HepG2 (cell line): ENCODE results near the gene TJAP1. TPM values are rescaled to one million over a fixed set of nuclear protein-coding genes. Genes with fewer than 3 reads are reported as not detected.
A peak's percentile ranks its signal among the peaks of the same experiment; 100 is the strongest.

Source experiments
- BORCS8-MEF2B ChIP-seq: sonication (generic); formaldehyde crosslinking; IDR thresholded peaks from 2 replicates; pipeline ENCODE4 v1.8.0; 2022; ENCODE audit warnings: mild to moderate bottlenecking, missing genetic modification reagents
- CAMTA2 ChIP-seq: sonication (generic); formaldehyde crosslinking; IDR thresholded peaks from 2 replicates; pipeline ENCODE4 v1.4.0; 2020; ENCODE audit warnings: mild to moderate bottlenecking, missing genetic modification reagents, borderline replicate concordance
- CCDC6 ChIP-seq: sonication (generic); formaldehyde crosslinking; IDR thresholded peaks from 2 replicates; pipeline ENCODE4 v1.8.1; 2022; ENCODE audit warnings: mild to moderate bottlenecking, missing genetic modification reagents, moderate library complexity
- HDAC2 ChIP-seq: sonication (generic); formaldehyde crosslinking; IDR thresholded peaks from 2 replicates; pipeline ENCODE4 v1.4.0; 2020; ENCODE audit warnings: missing genetic modification reagents
- HMG20B ChIP-seq: conservative IDR thresholded peaks from 2 replicates; pipeline ENCODE4 v1.6.1; 2016; ENCODE audit warnings: missing genetic modification reagents, missing compliant biosample characterization
- KLF13 ChIP-seq: sonication (generic); formaldehyde crosslinking; IDR thresholded peaks from 2 replicates; pipeline ENCODE4 v1.4.0; 2020; ENCODE audit warnings: mild to moderate bottlenecking, missing genetic modification reagents
- KMT2B ChIP-seq: IDR thresholded peaks from 2 replicates; pipeline ENCODE4 v1.6.1; 2016; ENCODE audit warnings: missing genetic modification reagents, missing compliant biosample characterization
- MXD4 ChIP-seq: IDR thresholded peaks from 2 replicates; pipeline ENCODE4 v1.6.1; 2016; ENCODE audit warnings: mild to moderate bottlenecking, missing biosample characterization, missing genetic modification reagents
- NCOA2 ChIP-seq: sonication (generic); formaldehyde crosslinking; IDR thresholded peaks from 2 replicates; pipeline ENCODE4 v1.8.0; 2022; ENCODE audit warnings: inconsistent platforms
- REPIN1 ChIP-seq: sonication (generic); formaldehyde crosslinking; IDR thresholded peaks from 2 replicates; pipeline ENCODE4 v1.8.0; 2022; ENCODE audit warnings: missing genetic modification reagents, low read depth, mild to moderate bottlenecking, borderline replicate concordance
- RXRA ChIP-seq: sonication (generic); formaldehyde crosslinking; IDR thresholded peaks from 2 replicates; pipeline ENCODE4 v1.5.1; 2020; ENCODE audit warnings: missing genetic modification reagents
- SOX5 ChIP-seq: IDR thresholded peaks from 2 replicates; pipeline ENCODE4 v1.6.1; 2016; ENCODE audit warnings: borderline replicate concordance
- TBX2 ChIP-seq: sonication (generic); formaldehyde crosslinking; IDR thresholded peaks from 2 replicates; pipeline ENCODE4 v1.5.0; 2020; ENCODE audit warnings: missing genetic modification reagents, mild to moderate bottlenecking, borderline replicate concordance
- ZFP41 ChIP-seq: sonication (generic); formaldehyde crosslinking; IDR thresholded peaks from 2 replicates; pipeline ENCODE4 v1.4.0; 2020; ENCODE audit warnings: mild to moderate bottlenecking, missing genetic modification reagents, borderline replicate concordance
- ZFYVE20 ChIP-seq: sonication (generic); formaldehyde crosslinking; IDR thresholded peaks from 2 replicates; pipeline ENCODE4 v1.8.0; 2023; ENCODE audit warnings: low read depth, mild to moderate bottlenecking, moderate library complexity, missing genetic modification reagents, borderline replicate concordance
- ZHX1 ChIP-seq: sonication (generic); formaldehyde crosslinking; IDR thresholded peaks from 2 replicates; pipeline ENCODE4 v1.8.1; 2022; ENCODE audit warnings: low read depth, mild to moderate bottlenecking, missing genetic modification reagents
- ZNF407 ChIP-seq: sonication (generic); formaldehyde crosslinking; IDR thresholded peaks from one replicate; pipeline ENCODE4 v1.5.1; 2020; ENCODE audit warnings: mild to moderate bottlenecking, missing genetic modification reagents; ENCODE audit errors: not compliant biosample characterization
- ZNF468 ChIP-seq: sonication (generic); formaldehyde crosslinking; IDR thresholded peaks from 2 replicates; pipeline ENCODE4 v1.8.0; 2022; ENCODE audit warnings: mild to moderate bottlenecking, moderate library complexity, missing genetic modification reagents
- polyA plus RNA-seq, 8 experiments: library from polyadenylated mRNA; depleted of rRNA in 3 of 8; stranded (reverse) in 7 of 8; unstranded in 1 of 8; fragments of >200 nt; fragmentation: Illumina TruSeq in 4 of 8; extraction: Trizol in 4 of 8; gene quantifications; 2 replicates each; pipeline versions ENCODE4 v1.2.1 to v1.2.3, GENCODE V29; 2011 to 2016; ENCODE audit warnings: low read depth in 4 of 8, missing spikeins in 1 of 8, mixed read lengths in 1 of 8; ENCODE audit not compliant: insufficient read depth in 1 of 8
- total RNA-seq, 5 experiments: library from RNA; depleted of rRNA; stranded (reverse); fragments of >200 nt; fragmentation: Illumina TruSeq; extraction: Trizol; gene quantifications; 2 replicates each; pipeline ENCODE4 v1.2.3, GENCODE V29; 2016; ENCODE audit warnings: low read depth in 1 of 5

TJAP1 gene
- total and polyA plus RNA-seq, 2 of the 13 experiments (the other 11 are each of a cell fraction or from before 2014, with no cell fraction given) = 15.7 to 41.6 TPM

- TF ChIP-seq ZHX1 = peak; percentile 35; the same call in 1 of the 2 replicates
- TF ChIP-seq ZNF468 (CRISPR knock-in tag) = no peak
- TF ChIP-seq MXD4 = 0 out of 2 replicates have a peak, but pooled peaks have one; percentile 28
- TF ChIP-seq KMT2B = peak; percentile 45; the same call in 1 of the 2 replicates
- TF ChIP-seq REPIN1 (CRISPR knock-in tag) = 0 out of 2 replicates have a peak, but pooled peaks have one; percentile 34
- TF ChIP-seq NCOA2 (CRISPR knock-in tag) = no peak
- no peak for TF ChIP-seq TBX2 (CRISPR knock-in tag)
- TF ChIP-seq HDAC2 (CRISPR knock-in tag) = peak; percentile 13; the same call in 1 of the 2 replicates
- peak; percentile 50; the same call in 1 of the 2 replicates for TF ChIP-seq CAMTA2
- TF ChIP-seq ZFYVE20 (CRISPR knock-in tag) = 0 out of 2 replicates have a peak, but pooled peaks have one; percentile 23
- 0 out of 2 replicates have a peak, but pooled peaks have one; percentile 35 for TF ChIP-seq CCDC6 (CRISPR knock-in tag)
- TF ChIP-seq RXRA (CRISPR knock-in tag) = peak; percentile 59; the same call in 1 of the 2 replicates
- TF ChIP-seq BORCS8-MEF2B (CRISPR knock-in tag) = 0 out of 2 replicates have a peak, but pooled peaks have one; percentile 61
- TF ChIP-seq KLF13 (CRISPR knock-in tag) = peak; percentile 96; the same call in 1 of the 2 replicates
- peak; percentile 10 for TF ChIP-seq ZNF407 (CRISPR knock-in tag)
- no peak for TF ChIP-seq HMG20B (CRISPR knock-in tag)
- 0 out of 2 replicates have a peak, but pooled peaks have one; percentile 28 for TF ChIP-seq SOX5 (CRISPR knock-in tag)
- peak; percentile 93; the same call in 1 of the 2 replicates for TF ChIP-seq ZFP41
Observed at GRCh38 chr6:43509142-43509983, 32.0 kb downstream of the TJAP1 start (continued).
